Measurements from ENCODE around the gene TAS1R3. TPM values are rescaled to one million over a fixed set of nuclear protein-coding genes. Genes with fewer than 3 reads are reported as not detected.

Gene TAS1R3
- total and polyA plus RNA-seq, 10 of the 15 experiments (the other 5 are each of a cell fraction or from before 2014, with no cell fraction given), result 0.04 to 0.51 (median 0.08) TPM; not detected in 3

DNA sequence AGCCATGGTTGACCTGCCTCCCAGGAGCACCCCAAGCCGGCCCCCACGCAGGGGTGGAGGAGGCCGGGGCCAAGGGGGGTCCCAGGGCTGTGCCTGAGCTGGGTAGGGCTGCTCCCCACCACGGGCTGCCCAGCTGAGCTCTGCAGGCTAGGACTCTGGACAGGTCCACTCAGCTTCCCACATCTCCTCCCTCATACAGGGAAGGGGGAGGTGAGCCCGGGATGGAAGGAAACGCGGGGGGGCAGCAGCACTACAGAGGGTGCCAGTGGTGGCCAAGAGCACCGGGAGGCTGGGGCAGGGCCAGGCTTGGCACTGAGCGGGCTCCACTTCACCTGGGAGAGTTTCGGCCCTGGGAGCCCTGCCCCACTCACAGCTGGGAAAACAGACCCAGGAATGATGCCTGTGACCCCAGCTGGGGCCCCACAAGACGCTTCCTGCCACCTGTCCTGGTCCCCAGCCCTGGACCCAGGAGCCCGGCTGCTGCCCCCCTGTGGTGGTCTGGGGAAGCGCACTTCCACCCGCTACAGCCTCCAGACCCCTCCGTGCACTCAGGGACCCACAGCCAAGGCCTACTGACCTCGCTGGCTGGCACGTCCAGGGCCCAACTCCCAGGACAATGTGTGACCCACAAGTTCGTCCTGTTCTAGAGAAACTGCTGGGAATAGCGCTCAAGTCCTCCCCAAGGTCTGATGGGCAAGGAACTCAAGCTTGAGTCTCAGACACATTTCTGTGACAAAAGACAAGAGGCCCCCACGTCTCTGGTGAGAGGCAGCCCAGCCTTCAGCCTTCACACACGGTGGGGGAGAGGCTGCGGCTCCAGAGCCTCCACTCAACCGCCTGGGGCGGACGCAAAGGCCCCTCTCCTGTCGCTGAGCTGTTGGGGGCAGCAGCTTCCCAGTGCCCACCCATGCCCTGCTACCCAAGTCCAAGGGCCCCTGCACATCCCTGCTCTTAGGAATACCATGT, 40.9 kb downstream of the TAS1R3 start (continued):
- TF ChIP-seq, protein P1, sequence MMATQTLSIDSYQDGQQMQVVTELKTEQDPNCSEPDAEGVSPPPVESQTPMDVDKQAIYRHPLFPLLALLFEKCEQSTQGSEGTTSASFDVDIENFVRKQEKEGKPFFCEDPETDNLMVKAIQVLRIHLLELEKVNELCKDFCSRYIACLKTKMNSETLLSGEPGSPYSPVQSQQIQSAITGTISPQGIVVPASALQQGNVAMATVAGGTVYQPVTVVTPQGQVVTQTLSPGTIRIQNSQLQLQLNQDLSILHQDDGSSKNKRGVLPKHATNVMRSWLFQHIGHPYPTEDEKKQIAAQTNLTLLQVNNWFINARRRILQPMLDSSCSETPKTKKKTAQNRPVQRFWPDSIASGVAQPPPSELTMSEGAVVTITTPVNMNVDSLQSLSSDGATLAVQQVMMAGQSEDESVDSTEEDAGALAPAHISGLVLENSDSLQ (IDR thresholded peaks at IDR 0.05), result no peak
- TF ChIP-seq LARP7 (IDR thresholded peaks at IDR 0.05) (no peak), SIX5 (IDR thresholded peaks at IDR 0.05; ENCODE audit: low read depth, low read length, severe bottlenecking) (no peak), SREBF2 (IDR thresholded peaks at IDR 0.05; ENCODE audit: low read length) (no peak), FOS (IDR thresholded peaks at IDR 0.05; ENCODE audit: borderline replicate concordance, extremely low read depth, insufficient read length) (no peak), CBFB (IDR thresholded peaks at IDR 0.05; ENCODE audit: low read depth) (no peak), SMAD1 (IDR thresholded peaks at IDR 0.05; ENCODE audit: low read depth, partially characterized antibody) (no peak), TCF7 (IDR thresholded peaks at IDR 0.05; ENCODE audit: borderline replicate concordance) (no peak), POU2F2 (IDR thresholded peaks at IDR 0.05; ENCODE audit: borderline replicate concordance, low read depth, low read length) (no peak), MEF2B (IDR thresholded peaks at IDR 0.05; ENCODE audit: partially characterized antibody, poor library complexity, severe bottlenecking) (no peak)
- TF ChIP-seq, protein P2, sequence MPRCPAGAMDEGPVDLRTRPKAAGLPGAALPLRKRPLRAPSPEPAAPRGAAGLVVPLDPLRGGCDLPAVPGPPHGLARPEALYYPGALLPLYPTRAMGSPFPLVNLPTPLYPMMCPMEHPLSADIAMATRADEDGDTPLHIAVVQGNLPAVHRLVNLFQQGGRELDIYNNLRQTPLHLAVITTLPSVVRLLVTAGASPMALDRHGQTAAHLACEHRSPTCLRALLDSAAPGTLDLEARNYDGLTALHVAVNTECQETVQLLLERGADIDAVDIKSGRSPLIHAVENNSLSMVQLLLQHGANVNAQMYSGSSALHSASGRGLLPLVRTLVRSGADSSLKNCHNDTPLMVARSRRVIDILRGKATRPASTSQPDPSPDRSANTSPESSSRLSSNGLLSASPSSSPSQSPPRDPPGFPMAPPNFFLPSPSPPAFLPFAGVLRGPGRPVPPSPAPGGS (IDR thresholded peaks at IDR 0.05; ENCODE audit: borderline replicate concordance, insufficient read depth, low read depth, low read length, poor library complexity, severe bottlenecking), result no peak
- TF ChIP-seq, protein P3, sequence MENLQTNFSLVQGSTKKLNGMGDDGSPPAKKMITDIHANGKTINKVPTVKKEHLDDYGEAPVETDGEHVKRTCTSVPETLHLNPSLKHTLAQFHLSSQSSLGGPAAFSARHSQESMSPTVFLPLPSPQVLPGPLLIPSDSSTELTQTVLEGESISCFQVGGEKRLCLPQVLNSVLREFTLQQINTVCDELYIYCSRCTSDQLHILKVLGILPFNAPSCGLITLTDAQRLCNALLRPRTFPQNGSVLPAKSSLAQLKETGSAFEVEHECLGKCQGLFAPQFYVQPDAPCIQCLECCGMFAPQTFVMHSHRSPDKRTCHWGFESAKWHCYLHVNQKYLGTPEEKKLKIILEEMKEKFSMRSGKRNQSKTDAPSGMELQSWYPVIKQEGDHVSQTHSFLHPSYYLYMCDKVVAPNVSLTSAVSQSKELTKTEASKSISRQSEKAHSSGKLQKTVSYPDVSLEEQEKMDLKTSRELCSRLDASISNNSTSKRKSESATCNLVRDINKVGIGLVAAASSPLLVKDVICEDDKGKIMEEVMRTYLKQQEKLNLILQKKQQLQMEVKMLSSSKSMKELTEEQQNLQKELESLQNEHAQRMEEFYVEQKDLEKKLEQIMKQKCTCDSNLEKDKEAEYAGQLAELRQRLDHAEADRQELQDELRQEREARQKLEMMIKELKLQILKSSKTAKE (IDR thresholded peaks at IDR 0.05; ENCODE audit: low read depth, poor library complexity, severe bottlenecking), result no peak

All from GM12878 (cell line).